SK-N-SH (cell line): ENCODE measurements around the gene KNOP1. TPM values are rescaled to one million over a fixed set of nuclear protein-coding genes. Genes with fewer than 3 reads are reported as not detected.

Source experiments
- CTCF ChIA-PET: fragments of 300-600, 350-600 bp; formaldehyde crosslinking; extraction: SDS; loops from one replicate; lab custom pipeline; 2021; lab: Yijun Ruan, JAX
- POLR2A ChIA-PET: fragments of 350-600 bp; sonication (Branson Sonifier 250); formaldehyde crosslinking; extraction: SDS; loops from one replicate; lab custom pipeline; 2020; ENCODE audit warnings: antibody characterized with exemption, inconsistent platforms; lab: Yijun Ruan, JAX
- DNase-seq: peaks from one replicate; pipeline ENCODE4 v3.0.0; 2012
- H2AFZ ChIP-seq: fragments of 200-600 bp; sonication (generic); 2 replicates; pipeline ENCODE4 v1.8.1; 2016; ENCODE audit warnings: antibody characterized with exemption, mild to moderate bottlenecking, low read depth
- H3F3A ChIP-seq: fragments of 200-600 bp; sonication (generic); replicated peaks from 2 replicates; pipeline ENCODE3; 2016; ENCODE audit warnings: antibody characterized with exemption, mild to moderate bottlenecking; ENCODE audit not compliant: insufficient read depth
- H3K27ac ChIP-seq, 2 experiments: fragments of 200-500 bp in 1 of 2; fragments of 200-600 bp in 1 of 2; sonication (Bioruptor generic) in 1 of 2; sonication (generic), shearing (Covaris generic) in 1 of 2; 2 replicates each; pipeline versions ENCODE4 v1.5.1 to v1.6.1; 2014 to 2016; ENCODE audit warnings: low read depth in 2 of 2, inconsistent platforms in 1 of 2, low read length in 1 of 2, mild to moderate bottlenecking in 1 of 2, mixed read lengths in 1 of 2
- H3K27me3 ChIP-seq: fragments of 200-600 bp; sonication (generic), shearing (Covaris generic); 2 replicates; pipeline ENCODE4 v1.6.1; 2016; ENCODE audit warnings: mixed run types; ENCODE audit not compliant: insufficient read depth
- H3K36me3 ChIP-seq, 2 experiments: fragments of 200-500 bp in 1 of 2; fragments of 200-600 bp in 1 of 2; sonication (Bioruptor generic) in 1 of 2; sonication (generic) in 1 of 2; replicated peaks in 1 of 2; 2 replicates each; pipeline versions ENCODE3 to v1.5.1; 2014 to 2016; ENCODE audit warnings: low read length in 1 of 2, mild to moderate bottlenecking in 1 of 2; ENCODE audit not compliant: insufficient read depth in 2 of 2, control insufficient read depth in 1 of 2
- H3K4me1 ChIP-seq, 2 experiments: fragments of 200-500 bp in 1 of 2; fragments of 200-600 bp in 1 of 2; sonication (Bioruptor generic) in 1 of 2; sonication (generic), shearing (Covaris generic) in 1 of 2; 2 replicates each; pipeline versions ENCODE4 v1.5.1 to v1.6.1; 2014 to 2016; ENCODE audit warnings: low read depth in 1 of 2, low read length in 1 of 2, mixed run types in 1 of 2; ENCODE audit not compliant: insufficient read depth in 2 of 2, control insufficient read depth in 1 of 2
- H3K4me2 ChIP-seq: fragments of 200-600 bp; sonication (generic), shearing (Covaris generic); 2 replicates; pipeline ENCODE4 v1.6.1; 2017; ENCODE audit warnings: mixed run types
- H3K4me3 ChIP-seq, 2 experiments: fragments of 200-500 bp in 1 of 2; fragments of 200-600 bp in 1 of 2; sonication (Bioruptor generic) in 1 of 2; sonication (generic), shearing (Covaris generic) in 1 of 2; 2 replicates each; pipeline versions ENCODE4 v1.5.1 to v1.8.1; 2014 to 2016; ENCODE audit warnings: low read depth in 2 of 2, inconsistent platforms in 1 of 2, low read length in 1 of 2, mild to moderate bottlenecking in 1 of 2, mixed read lengths in 1 of 2, moderate library complexity in 1 of 2
- H3K79me2 ChIP-seq: fragments of 200-600 bp; sonication (generic); 2 replicates; pipeline ENCODE4 v1.8.1; 2017; ENCODE audit warnings: mild to moderate bottlenecking; ENCODE audit not compliant: insufficient read depth
- H3K9ac ChIP-seq: fragments of 200-600 bp; sonication (generic); 2 replicates; pipeline ENCODE4 v1.6.1; 2017; ENCODE audit warnings: mixed run types
- H3K9me2 ChIP-seq: fragments of 200-600 bp; sonication (generic); 2 replicates; pipeline ENCODE4 v1.6.1; 2017; ENCODE audit warnings: mixed run types
- H3K9me3 ChIP-seq: fragments of 200-600 bp; sonication (generic); 2 replicates; pipeline ENCODE4 v1.6.1; 2017; ENCODE audit warnings: mixed run types, mild to moderate bottlenecking, moderate library complexity
- H4K20me1 ChIP-seq: fragments of 200-600 bp; sonication (generic); 2 replicates; pipeline ENCODE4 v1.6.1; 2017; ENCODE audit warnings: mild to moderate bottlenecking, mixed run types; ENCODE audit not compliant: insufficient read depth
- CTCF ChIP-seq: fragments of 200-600 bp; sonication (generic); IDR thresholded peaks from 2 replicates; pipeline ENCODE4 v1.6.1; 2017; ENCODE audit warnings: antibody characterized with exemption, mild to moderate bottlenecking, moderate library complexity
- EZH2phosphoT487 ChIP-seq: fragments of 200-600 bp; sonication (generic); IDR thresholded peaks from 2 replicates; pipeline ENCODE4 v1.6.1; 2017; ENCODE audit warnings: low read depth, mixed run types, mild to moderate bottlenecking, antibody characterized with exemption, moderate library complexity, borderline replicate concordance
- FOXJ3 ChIP-seq: sonication (generic); formaldehyde crosslinking; IDR thresholded peaks from 2 replicates; pipeline ENCODE4 v1.5.1; 2020; ENCODE audit warnings: mild to moderate bottlenecking, missing genetic modification reagents
- FOXM1 ChIP-seq: IDR thresholded peaks from 2 replicates; pipeline ENCODE4 v1.4.0; 2012; ENCODE audit warnings: low read depth, mild to moderate bottlenecking
- GATA2 ChIP-seq: sonication (generic); formaldehyde crosslinking; IDR thresholded peaks from 2 replicates; pipeline ENCODE4 v1.5.0; 2020; ENCODE audit warnings: mild to moderate bottlenecking, missing genetic modification reagents
- JUND ChIP-seq: IDR thresholded peaks from 2 replicates; pipeline ENCODE4 v1.4.0; 2012
- MEF2A ChIP-seq: IDR thresholded peaks from 2 replicates; pipeline ENCODE4 v1.4.0; 2012; ENCODE audit warnings: low read depth, borderline replicate concordance
- NFIC ChIP-seq: IDR thresholded peaks from 2 replicates; pipeline ENCODE4 v1.4.0; 2012; ENCODE audit warnings: borderline replicate concordance
- NRF1 ChIP-seq: IDR thresholded peaks from 2 replicates; pipeline ENCODE4 v1.6.1; 2012; ENCODE audit warnings: low read depth, mild to moderate bottlenecking, low read length
- RAD21 ChIP-seq: IDR thresholded peaks from 2 replicates; pipeline ENCODE4 v1.6.1; 2012; ENCODE audit warnings: mild to moderate bottlenecking, low read length
- RCOR1 ChIP-seq: fragments of 150-350 bp; IDR thresholded peaks from 2 replicates; pipeline ENCODE4 v1.6.1; 2017; ENCODE audit warnings: antibody characterized with exemption, low read length
- REST ChIP-seq: IDR thresholded peaks from 2 replicates; pipeline ENCODE4 v1.6.1; 2012; ENCODE audit warnings: mild to moderate bottlenecking, low read depth, low read length, moderate library complexity
- RFX5 ChIP-seq: IDR thresholded peaks from 2 replicates; pipeline ENCODE4 v1.6.1; 2012; ENCODE audit warnings: mild to moderate bottlenecking, improper control_type of control experiment, low read length
- SIN3A ChIP-seq: IDR thresholded peaks from 2 replicates; pipeline ENCODE4 v1.6.1; 2012; ENCODE audit warnings: low read depth, mild to moderate bottlenecking, low read length, moderate library complexity, borderline replicate concordance
- TEAD4 ChIP-seq: IDR thresholded peaks from 2 replicates; pipeline ENCODE4 v1.4.0; 2012; ENCODE audit warnings: mild to moderate bottlenecking, borderline replicate concordance; ENCODE audit not compliant: insufficient read depth
- USF1 ChIP-seq: IDR thresholded peaks from 2 replicates; pipeline ENCODE4 v1.4.0; 2012; ENCODE audit warnings: low read depth, borderline replicate concordance
- USF2 ChIP-seq: fragments of 150-350 bp; IDR thresholded peaks from 2 replicates; pipeline ENCODE4 v1.6.1; 2017; ENCODE audit warnings: antibody characterized with exemption, low read length, low read depth, borderline replicate concordance
- ZBTB33 ChIP-seq: IDR thresholded peaks from 2 replicates; pipeline ENCODE4 v1.4.0; 2012; ENCODE audit warnings: low read depth, borderline replicate concordance
- WGBS: methylation state at CpG from one replicate; pipeline ENCODE4 v1.1.6; 2017; ENCODE audit warnings: low lambda C conversion rate; 5-methylcytosine and 5-hydroxymethylcytosine counted together
- polyA plus RNA-seq, 3 experiments: library from polyadenylated mRNA; depleted of rRNA; stranded (reverse); fragments of >200 nt; gene quantifications; 2 replicates each; pipeline ENCODE4 v1.2.3, GENCODE V29; 2012

The KNOP1 gene
- polyA plus RNA-seq, 1 of the 3 experiments (the other 2 are of a cell fraction): 13.2 TPM

GRCh38 chr16:19664166-19664565, 53.9 kb downstream of the KNOP1 start:
- Histone ChIP-seq H4K20me1 (no peaks in the 10 kb centered on the region), H3K9me3 (no peaks in the 10 kb centered on the region), H3K9ac (no peak overlapping the region), H3K79me2 (no peaks in the 10 kb centered on the region), H3K36me3 (peaks cover 4 to 12% of the 10 kb centered on the region in 2 experiments), H3K4me3 (no peak overlapping the region), H3K4me2 (no peak overlapping the region), H3K27ac (no peak overlapping the region), H2AFZ (no peak overlapping the region), H3K27me3 (no peaks in the 10 kb centered on the region), H3K4me1 (no peaks in the 10 kb centered on the region), H3F3A (no peaks in the 10 kb centered on the region), H3K9me2 (no peaks in the 10 kb centered on the region)
- 94% methylated on average over 6 of the region's 6 CpGs for WGBS
- TF ChIP-seq USF1 (no peak), JUND (no peak), SIN3A (no peak), TEAD4 (no peak), GATA2 (CRISPR knock-in tag) (no peak), USF2 (no peak), RCOR1 (no peak)
- POLR2A ChIA-PET: no interaction called here
- CTCF ChIA-PET: no interaction called here
- DNase-seq: no peak

- Histone ChIP-seq H3K4me3 (no peak overlapping the region), H3K4me1 (no peaks in the 10 kb centered on the region), H3K36me3 (peaks cover 8 to 15% of the 10 kb centered on the region in 2 experiments), H2AFZ (no peak overlapping the region), H4K20me1 (no peaks in the 10 kb centered on the region), H3K27ac (no peak overlapping the region), H3K4me2 (no peak overlapping the region), H3K9ac (no peak overlapping the region), H3K27me3 (no peaks in the 10 kb centered on the region), H3F3A (no peaks in the 10 kb centered on the region), H3K9me2 (no peaks in the 10 kb centered on the region), H3K9me3 (no peaks in the 10 kb centered on the region), H3K79me2 (no peaks in the 10 kb centered on the region)
- 93% methylated on average over 7 of the region's 7 CpGs for WGBS
- no peak for DNase-seq
- CTCF ChIA-PET: interaction anchor here (1.5 kb wide), 1 partner anchor 61 kb away, joined by 4 read pairs; no protein-coding TSS in a partner anchor
- POLR2A ChIA-PET: no interaction called here
- TF ChIP-seq JUND (no peak), GATA2 (CRISPR knock-in tag) (no peak), CTCF (no peak), FOXJ3 (CRISPR knock-in tag) (no peak), ZBTB33 (no peak), USF1 (no peak), REST (no peak), RAD21 (no peak), RFX5 (no peak), MEF2A (no peak), EZH2phosphoT487 (no peak), FOXM1 (no peak), NRF1 (no peak), NFIC (no peak)
Measured at GRCh38 chr16:19662351-19662750, 55.7 kb downstream of the KNOP1 start.
